ENCODE data around the gene CFAP100. TPM values are rescaled to one million over a fixed set of nuclear protein-coding genes. Genes with fewer than 3 reads are reported as not detected.

Gene CFAP100
- total and polyA plus RNA-seq, 10 of the 15 experiments (the other 5 are each of a cell fraction or from before 2014, with no cell fraction given), result 0.04 to 0.27 TPM; not detected in 8

- TF ChIP-seq KAT2A (conservative IDR thresholded peaks at IDR 0.05; ENCODE audit: control insufficient read depth, low read depth, low read length), result no peak
- no peak for TF ChIP-seq MXI1 (IDR thresholded peaks at IDR 0.05; ENCODE audit: low read depth, low read length)
- TF ChIP-seq POLR2AphosphoS2 (IDR thresholded peaks at IDR 0.05; ENCODE audit: low read depth, low read length), result no peak
- TF ChIP-seq ATF3 (IDR thresholded peaks at IDR 0.05; ENCODE audit: borderline replicate concordance, extremely low read depth, low read depth, low read length), result no peak
- no peak for TF ChIP-seq IRF4 (IDR thresholded peaks at IDR 0.05; ENCODE audit: low read depth, low read length)
- no peak for TF ChIP-seq ATF7 (IDR thresholded peaks at IDR 0.05; ENCODE audit: low read depth)
- no peak for TF ChIP-seq ZZZ3 (IDR thresholded peaks at IDR 0.05; ENCODE audit: control insufficient read depth, insufficient read length, low read depth)
- TF ChIP-seq SIX5 (IDR thresholded peaks at IDR 0.05; ENCODE audit: low read depth, low read length, severe bottlenecking), result no peak
Measured at GRCh38 chr3:126479642-126480041, 84.9 kb downstream of the CFAP100 start (continued).

- H2AFZ ChIP-seq (ENCODE audit: control insufficient read depth, low read depth, low read length), result no peak overlapping the region
- H3K36me3 ChIP-seq (ENCODE audit: control insufficient read depth in 2 of 2, insufficient read depth in 2 of 2, low read length in 1 of 2), result no peaks in the 10 kb centered on the region
- no peak overlapping the region for H3K4me2 ChIP-seq (ENCODE audit: control insufficient read depth, insufficient read depth)
- in situ Hi-C loops (cut with MboI), result no loop called here
- no peak for FAIRE-seq
- RAD21 ChIA-PET (ENCODE audit: unreplicated experiment), result no interaction called here
- no peak overlapping the region for H3K4me3 ChIP-seq
- H3K9me3 ChIP-seq (replicated peaks; ENCODE audit: control insufficient read depth, insufficient read depth, low read length), result no peaks in the 10 kb centered on the region
- WGBS (ENCODE audit: insufficient coverage, insufficient replicate concordance, low lambda C conversion rate, missing lambda C conversion rate), result 2% methylated on average over 5 of the region's 5 CpGs
- no peaks in the 10 kb centered on the region for H4K20me1 ChIP-seq (ENCODE audit: control insufficient read depth, insufficient read depth)
- no peak for ATAC-seq
- intact Hi-C loops (cut with micrococcal nuclease; ENCODE audit: unreplicated experiment), result no loop called here
- H3K27ac ChIP-seq (ENCODE audit: control insufficient read depth, insufficient read depth), result no peak overlapping the region
- H3K79me2 ChIP-seq (ENCODE audit: control insufficient read depth, insufficient read depth, low read length), result no peaks in the 10 kb centered on the region
- CTCF ChIA-PET, result no interaction called here
- DNase-seq (ENCODE audit: low read depth, low spot score), result no peak
- SMC1A ChIA-PET (ENCODE audit: uncharacterized antibody, unreplicated experiment), result no interaction called here
- no TSS peak for BruUV-seq (replicated peaks)
- no peaks in the 10 kb centered on the region for H3K27me3 ChIP-seq (replicated peaks in 1 of 2; ENCODE audit: control insufficient read depth in 2 of 2, insufficient read depth in 2 of 2, low read length in 1 of 2)
- H3K9ac ChIP-seq (ENCODE audit: control insufficient read depth, insufficient read depth, low read length), result no peak overlapping the region
- POLR2A ChIA-PET, result no interaction called here
- no peaks in the 10 kb centered on the region for H3K4me1 ChIP-seq (ENCODE audit: control insufficient read depth, insufficient read depth, low read length)
- TF ChIP-seq EP300 (IDR thresholded peaks at IDR 0.05; ENCODE audit: borderline replicate concordance in 1 of 2, control insufficient read depth in 1 of 2, low read depth in 2 of 2, low read length in 2 of 2) (no peak), STAT1 (conservative IDR thresholded peaks at IDR 0.05) (no peak), FOXK2 (IDR thresholded peaks at IDR 0.05) (no peak), TBL1XR1 (IDR thresholded peaks at IDR 0.05; ENCODE audit: low read depth, low read length) (no peak), SIN3A (IDR thresholded peaks at IDR 0.05; ENCODE audit: low read depth, low read length) (no peak), RELA (IDR thresholded peaks at IDR 0.05; ENCODE audit: borderline replicate concordance, partially characterized antibody) (no peak), YY1 (IDR thresholded peaks at IDR 0.05; ENCODE audit: low read depth, low read length) (no peak), CEBPZ (IDR thresholded peaks at IDR 0.05; ENCODE audit: low read depth, low read length) (no peak), ESRRA (IDR thresholded peaks at IDR 0.05; ENCODE audit: low read length) (no peak), PRDM15 (CRISPR knock-in tag; IDR thresholded peaks at IDR 0.05) (no peak)
Measured at GRCh38 chr3:126480206-126480605, 85.5 kb downstream of the CFAP100 start.

Data from GM12878 (cell line).